Cardiac muscle cell (in vitro differentiated cells and primary cell): ENCODE measurements around the gene GRAMD2B. TPM values are rescaled to one million over a fixed set of nuclear protein-coding genes. Genes with fewer than 3 reads are reported as not detected.

ENCODE experiments used
- DNase-seq, 2 donors: peaks; one replicate each; pipeline versions ENCODE4 v3.0.0 to v3.0.0-alpha.2; 2010 to 2017; ENCODE audit warnings: low read depth in 1 of 2, low spot score in 1 of 2
- H3K27ac ChIP-seq: fragments of 200-600 bp; sonication (generic); 2 replicates; pipeline ENCODE4 v1.5.1; 2016
- H3K27me3 ChIP-seq: fragments of 200-600 bp; sonication (generic); 2 replicates; pipeline ENCODE4 v1.6.0; 2016; ENCODE audit warnings: control low read depth
- H3K36me3 ChIP-seq: fragments of 200-600 bp; sonication (generic); 2 replicates; pipeline ENCODE4 v1.5.1; 2016; ENCODE audit warnings: control low read depth
- H3K4me1 ChIP-seq: fragments of 200-600 bp; sonication (generic); 2 replicates; pipeline ENCODE4 v1.8.1; 2017; ENCODE audit warnings: low read depth, mild to moderate bottlenecking, mixed run types
- H3K4me3 ChIP-seq: fragments of 200-600 bp; sonication (generic); 2 replicates; pipeline ENCODE4 v1.5.1; 2016; ENCODE audit warnings: mild to moderate bottlenecking
- H3K9me3 ChIP-seq: fragments of 200-600 bp; sonication (generic); 2 replicates; pipeline ENCODE4 v1.5.1; 2017; ENCODE audit warnings: low read depth, mild to moderate bottlenecking, control low read depth
- CTCF ChIP-seq: IDR thresholded peaks from 2 replicates; pipeline ENCODE4 v1.5.1; 2012; ENCODE audit warnings: low read depth, mild to moderate bottlenecking, low read length
- polyA plus RNA-seq: library from polyadenylated mRNA; unstranded; fragments of >200 nt; fragmentation: Nextera tagmentation; extraction: Ambion mirVana; gene quantifications from 2 replicates; pipeline ENCODE4 v1.2.1, GENCODE V29; 2016
- total RNA-seq: library from RNA; depleted of rRNA; stranded (reverse); fragments of >200 nt; gene quantifications from 2 replicates; pipeline ENCODE4 v1.2.3, GENCODE V29; 2016

GRAMD2B gene
- total and polyA plus RNA-seq, 2 experiments from 2014 or later, result 17.7 to 26.8 TPM

- Histone ChIP-seq H3K27me3 (no peaks in the 10 kb centered on the region), H3K36me3 (no peaks in the 10 kb centered on the region), H3K4me1 (peaks cover 15% of the 10 kb centered on the region), H3K4me3 (no peak overlapping the region), H3K9me3 (no peaks in the 10 kb centered on the region), H3K27ac (no peak overlapping the region)
- no peak for DNase-seq
- TF ChIP-seq CTCF, result no peak
Observed at GRCh38 chr5:126428421-126428820, 5.2 kb downstream of the GRAMD2B start.

- peak in 1 of 2 donors; percentile 51 for DNase-seq
- Histone ChIP-seq H3K4me1 (peaks cover 9% of the 10 kb centered on the region), H3K36me3 (no peaks in the 10 kb centered on the region), H3K9me3 (no peaks in the 10 kb centered on the region), H3K27me3 (no peaks in the 10 kb centered on the region), H3K27ac (no peak overlapping the region), H3K4me3 (no peak overlapping the region)
- TF ChIP-seq CTCF, result no peak
Observed at GRCh38 chr5:126430631-126431030, 7.4 kb downstream of the GRAMD2B start.

- Histone ChIP-seq H3K4me1 (peaks cover 9% of the 10 kb centered on the region), H3K4me3 (no peak overlapping the region), H3K9me3 (no peaks in the 10 kb centered on the region), H3K27ac (no peak overlapping the region), H3K36me3 (no peaks in the 10 kb centered on the region), H3K27me3 (no peaks in the 10 kb centered on the region)
- no peak for TF ChIP-seq CTCF
- peak in 1 of 2 donors; percentile 47 for DNase-seq
Observed at GRCh38 chr5:126433701-126434100, 10.5 kb downstream of the GRAMD2B start.

GRCh38 chr5:126435261-126435660 lies 12.1 kb downstream of the GRAMD2B start:
- no peaks in the 10 kb centered on the region for H3K27me3 ChIP-seq
- TF ChIP-seq CTCF, result no peak
- no peaks in the 10 kb centered on the region for H3K36me3 ChIP-seq
- no peak overlapping the region for H3K4me3 ChIP-seq
- peak overlapping the region; percentile 16 for H3K27ac ChIP-seq
- peaks cover 9% of the 10 kb centered on the region for H3K4me1 ChIP-seq
- no peaks in the 10 kb centered on the region for H3K9me3 ChIP-seq
- no peak for DNase-seq

GRCh38 chr5:126435714-126436113 lies 12.5 kb downstream of the GRAMD2B start:
- peaks cover 9% of the 10 kb centered on the region for H3K4me1 ChIP-seq
- no peak overlapping the region for H3K27ac ChIP-seq
- no peaks in the 10 kb centered on the region for H3K9me3 ChIP-seq
- no peak for TF ChIP-seq CTCF
- H3K27me3 ChIP-seq, result no peaks in the 10 kb centered on the region
- DNase-seq, result no peak
- no peaks in the 10 kb centered on the region for H3K36me3 ChIP-seq
- H3K4me3 ChIP-seq, result no peak overlapping the region

GRCh38 chr5:126437721-126438120 lies 14.5 kb downstream of the GRAMD2B start:
- H3K4me3 ChIP-seq, result no peak overlapping the region
- TF ChIP-seq CTCF, result no peak
- H3K27ac ChIP-seq, result no peak overlapping the region
- H3K36me3 ChIP-seq, result no peaks in the 10 kb centered on the region
- no peaks in the 10 kb centered on the region for H3K27me3 ChIP-seq
- peaks cover 17% of the 10 kb centered on the region for H3K4me1 ChIP-seq
- no peaks in the 10 kb centered on the region for H3K9me3 ChIP-seq
- DNase-seq, result no peak
